Measurements from ENCODE around the gene ADK. TPM values are rescaled to one million over a fixed set of nuclear protein-coding genes. Genes with fewer than 3 reads are reported as not detected.

ADK gene
- 10 to 100 TPM; 19.3 to 32.3 (median 25.6) TPM for total RNA-seq
- polyA plus RNA-seq: 10 to 100 TPM; 17.8 to 28.6 (median 22.0) TPM
- long read RNA-seq, donor 1, transcript ADK-201 (11 exons, 1,169 nt): major isoform, 10 of 19 reads
- long read RNA-seq, donor 1, partial matches to known transcripts: 1 of 19 reads
- long read RNA-seq, donor 1, other reads (novel, unspliced or antisense): 5 of 19 reads
- long read RNA-seq, donor 2, transcript ADK-201 (11 exons, 1,169 nt): major isoform, 24 of 35 reads
- long read RNA-seq, donor 2, partial matches to known transcripts: 3 of 35 reads
- long read RNA-seq, donor 2, other reads (novel, unspliced or antisense): 5 of 35 reads

DNA sequence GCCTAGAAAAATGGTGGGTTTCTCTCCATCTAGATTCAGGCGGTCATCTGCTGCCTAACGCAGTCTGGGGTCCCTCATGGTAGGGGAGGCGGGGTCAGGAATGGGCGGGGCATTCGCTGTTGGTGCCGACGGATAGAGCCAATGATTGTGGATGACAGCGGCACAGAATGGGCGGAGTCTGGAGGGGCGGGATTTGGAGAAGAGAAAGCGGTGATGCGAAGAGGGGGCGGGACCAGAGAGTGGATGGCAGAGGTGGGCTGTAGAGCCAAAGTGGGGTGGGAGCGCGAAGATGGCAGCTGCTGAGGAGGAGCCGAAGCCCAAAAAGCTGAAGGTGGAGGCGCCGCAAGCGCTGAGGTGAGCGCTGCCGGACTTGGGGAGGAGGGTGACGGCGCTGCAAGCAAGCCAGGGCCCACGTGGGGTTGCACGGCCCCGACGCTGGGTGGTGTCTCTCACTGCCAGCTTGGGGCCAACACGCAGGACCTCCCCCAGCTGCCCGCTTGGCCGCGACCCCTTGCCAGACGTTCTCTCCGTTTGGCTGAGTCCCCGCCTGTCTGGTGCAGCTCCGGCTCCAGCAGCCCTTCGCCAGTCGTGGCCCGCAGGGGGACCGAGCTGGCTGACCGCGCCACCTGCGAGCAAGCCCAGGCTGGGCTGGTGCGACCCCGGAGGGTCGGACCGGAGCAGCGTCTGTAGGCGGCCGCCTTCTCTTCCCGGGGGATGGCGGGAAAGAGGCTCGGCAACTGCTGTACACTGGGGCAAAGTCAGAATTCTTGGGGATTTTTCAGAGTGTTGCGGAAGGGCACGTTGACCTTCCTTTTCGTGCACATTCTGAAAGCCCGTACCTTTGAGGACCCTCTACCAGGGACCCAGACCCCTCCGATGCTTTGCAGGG lies at the start of gene ADK:
Gene ADK (plus strand): TSS at position 232 of the 889 bp plus-strand sequence. CDS start 58 bp downstream, at position 290.
- DNase-seq (peak; percentile 99 to 100), ATAC-seq (peak; percentile 93 to 94 (median 94))
- no peaks in the 10 kb centered on the region for H3K9me3 ChIP-seq
- peak within 1 kb of the TSS; percentile 96 for H3K4me3 ChIP-seq
- peaks cover 0 to 23% of the 10 kb centered on the region in 2 donors for H3K36me3 ChIP-seq (ENCODE audit: insufficient read depth in 1 of 2, low read depth in 1 of 2)
- H3K27ac ChIP-seq: peak within 1 kb of the TSS; percentile 96
- 0 to 1% (median 0%) methylated on average over 51 to 57 of the region's 57 CpGs for WGBS, 3 donors
- H3K27me3 ChIP-seq (ENCODE audit: insufficient read depth in 3 of 3, low read length in 2 of 3): no peaks in the 10 kb centered on the region
- TF ChIP-seq, protein P1, sequence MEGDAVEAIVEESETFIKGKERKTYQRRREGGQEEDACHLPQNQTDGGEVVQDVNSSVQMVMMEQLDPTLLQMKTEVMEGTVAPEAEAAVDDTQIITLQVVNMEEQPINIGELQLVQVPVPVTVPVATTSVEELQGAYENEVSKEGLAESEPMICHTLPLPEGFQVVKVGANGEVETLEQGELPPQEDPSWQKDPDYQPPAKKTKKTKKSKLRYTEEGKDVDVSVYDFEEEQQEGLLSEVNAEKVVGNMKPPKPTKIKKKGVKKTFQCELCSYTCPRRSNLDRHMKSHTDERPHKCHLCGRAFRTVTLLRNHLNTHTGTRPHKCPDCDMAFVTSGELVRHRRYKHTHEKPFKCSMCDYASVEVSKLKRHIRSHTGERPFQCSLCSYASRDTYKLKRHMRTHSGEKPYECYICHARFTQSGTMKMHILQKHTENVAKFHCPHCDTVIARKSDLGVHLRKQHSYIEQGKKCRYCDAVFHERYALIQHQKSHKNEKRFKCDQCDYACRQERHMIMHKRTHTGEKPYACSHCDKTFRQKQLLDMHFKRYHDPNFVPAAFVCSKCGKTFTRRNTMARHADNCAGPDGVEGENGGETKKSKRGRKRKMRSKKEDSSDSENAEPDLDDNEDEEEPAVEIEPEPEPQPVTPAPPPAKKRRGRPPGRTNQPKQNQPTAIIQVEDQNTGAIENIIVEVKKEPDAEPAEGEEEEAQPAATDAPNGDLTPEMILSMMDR (IDR thresholded peaks at IDR 0.05): peak; percentile 15
- intact Hi-C loops (cut with DNase I): no loop called here
- peaks cover 34% of the 10 kb centered on the region for H3K4me1 ChIP-seq

- no peaks in the 10 kb centered on the region for H3K27me3 ChIP-seq (ENCODE audit: insufficient read depth in 3 of 3, low read length in 2 of 3)
- intact Hi-C loops (cut with DNase I): no loop called here
- peak; percentile 62 to 76 (median 65) for ATAC-seq
- H3K27ac ChIP-seq: peak overlapping the region; percentile 43
- H3K36me3 ChIP-seq (ENCODE audit: insufficient read depth in 1 of 2, low read depth in 1 of 2): peaks cover 28 to 96% of the 10 kb centered on the region in 2 donors
- no peak for DNase-seq
- H3K4me1 ChIP-seq: peaks cover 5% of the 10 kb centered on the region
- no peak overlapping the region for H3K4me3 ChIP-seq
- 69 to 89% (median 75%) methylated on average over 11 of the region's 11 CpGs for WGBS, 3 donors
- TF ChIP-seq, protein P1 (IDR thresholded peaks at IDR 0.05): peak; percentile 22
- H3K9me3 ChIP-seq: no peaks in the 10 kb centered on the region
Observed at GRCh38 chr10:74103560-74104258, 47.3 kb upstream of the ADK start.

- H3K27me3 ChIP-seq (ENCODE audit: insufficient read depth in 3 of 3, low read length in 2 of 3): no peaks in the 10 kb centered on the region
- no peak overlapping the region for H3K4me3 ChIP-seq
- no peak overlapping the region for H3K27ac ChIP-seq
- H3K4me1 ChIP-seq: peaks cover 5% of the 10 kb centered on the region
- WGBS, 3 donors: 75 to 91% (median 82%) methylated on average over 5 of the region's 5 CpGs
- ATAC-seq (no peak), DNase-seq (no peak)
- TF ChIP-seq, protein P1 (IDR thresholded peaks at IDR 0.05): no peak
- no peaks in the 10 kb centered on the region for H3K9me3 ChIP-seq
- H3K36me3 ChIP-seq (ENCODE audit: insufficient read depth in 1 of 2, low read depth in 1 of 2): peaks cover 29 to 96% of the 10 kb centered on the region in 2 donors
- intact Hi-C loops (cut with DNase I): no loop called here
Observed at GRCh38 chr10:74104480-74104879, 46.5 kb upstream of the ADK start.

- TF ChIP-seq, protein P1 (IDR thresholded peaks at IDR 0.05): no peak
- Histone ChIP-seq H3K4me1 (peaks cover 5% of the 10 kb centered on the region), H3K36me3 (ENCODE audit: insufficient read depth in 1 of 2, low read depth in 1 of 2) (peaks cover 29 to 96% of the 10 kb centered on the region in 2 donors), H3K27ac (no peak overlapping the region), H3K27me3 (ENCODE audit: insufficient read depth in 3 of 3, low read length in 2 of 3) (no peaks in the 10 kb centered on the region), H3K4me3 (no peak overlapping the region), H3K9me3 (no peaks in the 10 kb centered on the region)
- 86 to 94% (median 94%) methylated on average over 8 of the region's 8 CpGs for WGBS, 3 donors
- DNase-seq: no peak
- ATAC-seq: no peak
- intact Hi-C loops (cut with DNase I): no loop called here
Observed at GRCh38 chr10:74104996-74105395, 46.0 kb upstream of the ADK start.
